Lower leg skin (tissue), 3 donors: ENCODE measurements around the gene INO80D.

Experiments used
- POLR2A ChIP-seq, 2 donors: fragments of 450-650 bp; IDR thresholded peaks; one replicate each; pipeline ENCODE4 v1.6.1; 2016 to 2017; ENCODE audit warnings: antibody characterized with exemption in 2 of 2, mild to moderate bottlenecking in 1 of 2, moderate library complexity in 1 of 2
- TF ChIP-seq, protein P1 (sequence below), 3 donors: fragments of 450-650 bp; IDR thresholded peaks; one replicate each; pipeline ENCODE4 v1.5.1; 2016; ENCODE audit warnings: antibody characterized with exemption in 3 of 3, mild to moderate bottlenecking in 3 of 3, moderate library complexity in 2 of 3

- TF ChIP-seq, protein P1, sequence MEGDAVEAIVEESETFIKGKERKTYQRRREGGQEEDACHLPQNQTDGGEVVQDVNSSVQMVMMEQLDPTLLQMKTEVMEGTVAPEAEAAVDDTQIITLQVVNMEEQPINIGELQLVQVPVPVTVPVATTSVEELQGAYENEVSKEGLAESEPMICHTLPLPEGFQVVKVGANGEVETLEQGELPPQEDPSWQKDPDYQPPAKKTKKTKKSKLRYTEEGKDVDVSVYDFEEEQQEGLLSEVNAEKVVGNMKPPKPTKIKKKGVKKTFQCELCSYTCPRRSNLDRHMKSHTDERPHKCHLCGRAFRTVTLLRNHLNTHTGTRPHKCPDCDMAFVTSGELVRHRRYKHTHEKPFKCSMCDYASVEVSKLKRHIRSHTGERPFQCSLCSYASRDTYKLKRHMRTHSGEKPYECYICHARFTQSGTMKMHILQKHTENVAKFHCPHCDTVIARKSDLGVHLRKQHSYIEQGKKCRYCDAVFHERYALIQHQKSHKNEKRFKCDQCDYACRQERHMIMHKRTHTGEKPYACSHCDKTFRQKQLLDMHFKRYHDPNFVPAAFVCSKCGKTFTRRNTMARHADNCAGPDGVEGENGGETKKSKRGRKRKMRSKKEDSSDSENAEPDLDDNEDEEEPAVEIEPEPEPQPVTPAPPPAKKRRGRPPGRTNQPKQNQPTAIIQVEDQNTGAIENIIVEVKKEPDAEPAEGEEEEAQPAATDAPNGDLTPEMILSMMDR (IDR thresholded peaks at IDR 0.05), result no peak
- no peak for TF ChIP-seq POLR2A (IDR thresholded peaks at IDR 0.05)
Measured at GRCh38 chr2:206112846-206113547, 27.0 kb upstream of the INO80D start.
